Loucy (cell line): ENCODE data around the gene SMPD4.
"Not testable (repeated sequence)": the region's sequence is repeated elsewhere in the genome, so short reads cannot be mapped to it uniquely, and the experiment has no call there.

ENCODE experiments used
- H2AFZ ChIP-seq: fragments of 200-600 bp; sonication (generic); 2 replicates; pipeline ENCODE4 v1.6.0; 2016; ENCODE audit warnings: antibody characterized with exemption, mild to moderate bottlenecking, low read length, moderate library complexity
- H3F3A ChIP-seq: fragments of 200-600 bp; 2 replicates; pipeline ENCODE4 v1.6.0; 2016; ENCODE audit warnings: antibody characterized with exemption, low read depth, mild to moderate bottlenecking
- H3K27me3 ChIP-seq: fragments of 200-600 bp; sonication (generic); 2 replicates; pipeline ENCODE4 v1.6.1; 2014; ENCODE audit warnings: low read length, mild to moderate bottlenecking; ENCODE audit not compliant: insufficient read depth, poor library complexity, severe bottlenecking
- H3K36me3 ChIP-seq: fragments of 200-600 bp; sonication (generic); 2 replicates; pipeline ENCODE4 v1.6.1; 2016; ENCODE audit warnings: low read length; ENCODE audit not compliant: insufficient read depth
- H3K4me1 ChIP-seq: fragments of 200-600 bp; sonication (generic); 2 replicates; pipeline ENCODE4 v1.5.1; 2014; ENCODE audit warnings: low read length, mild to moderate bottlenecking; ENCODE audit not compliant: insufficient read depth, poor library complexity, severe bottlenecking
- H3K4me2 ChIP-seq: fragments of 200-600 bp; sonication (generic); 2 replicates; pipeline ENCODE4 v1.6.0; 2014; ENCODE audit warnings: antibody characterized with exemption, low read length, low read depth, mild to moderate bottlenecking; ENCODE audit not compliant: poor library complexity, severe bottlenecking
- H3K4me3 ChIP-seq: fragments of 200-600 bp; sonication (generic); 2 replicates; pipeline ENCODE4 v1.5.1; 2014; ENCODE audit warnings: low read length, mild to moderate bottlenecking, mixed read lengths; ENCODE audit not compliant: poor library complexity, severe bottlenecking
- H3K79me2 ChIP-seq: fragments of 200-600 bp; sonication (generic); 2 replicates; pipeline ENCODE4 v1.6.1; 2014; ENCODE audit warnings: low read length; ENCODE audit not compliant: insufficient read depth
- H3K9ac ChIP-seq: fragments of 200-600 bp; sonication (generic); 2 replicates; pipeline ENCODE4 v1.6.0; 2014; ENCODE audit warnings: mild to moderate bottlenecking, low read depth, low read length, moderate library complexity; ENCODE audit not compliant: poor library complexity, severe bottlenecking
- H3K9me2 ChIP-seq: fragments of 200-600 bp; sonication (generic); replicated peaks from 2 replicates; pipeline ENCODE4 v1.6.1; 2016; ENCODE audit warnings: low read depth, low read length, mixed read lengths
- H3K9me3 ChIP-seq: fragments of 200-600 bp; sonication (generic); 2 replicates; pipeline ENCODE4 v1.6.1; 2014; ENCODE audit warnings: mild to moderate bottlenecking, antibody characterized with exemption, low read length, low read depth; ENCODE audit not compliant: insufficient read depth
- H4K20me1 ChIP-seq: fragments of 200-600 bp; sonication (generic); 2 replicates; pipeline ENCODE4 v1.6.0; 2014; ENCODE audit warnings: antibody characterized with exemption, low read length, mild to moderate bottlenecking; ENCODE audit not compliant: insufficient read depth, poor library complexity, severe bottlenecking

Gene SMPD4

DNA sequence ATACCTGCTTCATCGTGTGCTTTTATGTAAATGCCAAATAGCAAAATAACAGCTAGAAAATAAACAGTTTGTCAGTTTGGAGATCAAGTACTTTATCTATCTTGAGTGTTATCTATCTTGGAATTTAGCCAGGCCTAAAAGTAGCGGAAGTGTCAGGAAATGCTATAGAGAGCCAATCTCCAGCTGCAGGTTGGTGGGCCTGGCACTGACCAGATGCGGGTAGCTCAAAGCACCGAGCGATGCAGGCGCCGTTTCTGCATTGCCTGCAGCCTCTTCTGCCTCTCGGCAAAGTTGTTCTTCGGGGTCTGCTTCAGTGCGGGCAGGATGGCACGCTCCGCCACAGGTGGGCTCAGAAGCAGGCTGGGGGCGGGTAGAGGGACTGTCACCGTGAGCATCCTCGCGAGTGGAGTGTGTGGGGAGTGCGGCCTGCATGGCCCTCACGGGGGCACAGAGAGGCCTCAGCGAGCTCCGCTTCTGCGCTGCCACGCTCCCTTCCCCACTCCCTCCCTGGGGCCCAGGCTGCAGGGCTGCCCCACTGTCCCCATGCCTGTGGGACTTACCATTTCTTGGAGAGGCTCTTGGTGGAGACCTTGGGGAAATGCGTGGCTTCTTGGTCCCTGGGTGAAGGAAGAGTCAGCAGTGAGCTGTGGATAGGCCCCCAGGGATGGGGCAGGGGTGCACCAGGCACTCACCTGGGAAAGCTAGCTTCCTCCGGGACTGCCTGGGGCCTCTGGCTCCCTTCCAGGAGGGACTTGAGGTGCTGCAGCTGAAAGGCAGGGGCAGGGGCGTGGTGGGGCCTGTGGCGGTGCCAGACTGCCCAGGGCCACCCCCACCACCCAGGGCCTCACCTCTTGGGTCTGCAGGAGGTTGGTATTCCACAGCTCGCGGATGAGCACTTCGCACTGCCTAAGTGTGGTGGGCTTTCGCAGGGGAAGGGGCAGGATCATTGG, 41.8 kb downstream of the SMPD4 start:
- H3K4me3 ChIP-seq, H3K4me2 ChIP-seq, H4K20me1 ChIP-seq, H2AFZ ChIP-seq, H3K4me1 ChIP-seq, H3K9me3 ChIP-seq, H3K9ac ChIP-seq, H3K79me2 ChIP-seq, H3F3A ChIP-seq, H3K9me2 ChIP-seq, H3K27me3 ChIP-seq, H3K36me3 ChIP-seq: not testable (repeated sequence)

DNA sequence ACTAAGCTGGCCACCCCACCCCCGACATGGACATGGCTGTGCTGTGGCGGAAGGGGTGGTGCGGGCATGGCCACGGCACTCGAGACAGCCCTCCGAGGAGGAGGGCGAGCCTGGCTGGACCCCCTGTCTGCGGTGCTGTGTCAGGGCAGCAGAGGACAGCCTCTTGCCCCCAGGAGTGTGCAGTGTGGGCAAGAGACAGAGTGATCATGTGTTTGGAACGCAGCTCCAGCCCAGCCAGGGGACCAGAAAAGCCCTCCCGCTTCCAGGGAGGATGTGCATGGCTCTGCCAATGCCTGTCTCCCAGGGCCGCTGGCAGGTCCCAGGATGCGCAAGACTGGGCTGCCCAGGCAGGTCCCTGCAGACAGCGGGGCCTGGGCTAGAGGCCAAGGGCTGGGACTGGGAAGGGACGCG, 42.6 kb downstream of the SMPD4 start:
- H3K79me2 ChIP-seq, H2AFZ ChIP-seq, H3K27me3 ChIP-seq, H4K20me1 ChIP-seq, H3K4me3 ChIP-seq, H3K9me3 ChIP-seq, H3K36me3 ChIP-seq, H3K4me2 ChIP-seq, H3F3A ChIP-seq, H3K9me2 ChIP-seq, H3K4me1 ChIP-seq, H3K9ac ChIP-seq: not testable (repeated sequence)

DNA sequence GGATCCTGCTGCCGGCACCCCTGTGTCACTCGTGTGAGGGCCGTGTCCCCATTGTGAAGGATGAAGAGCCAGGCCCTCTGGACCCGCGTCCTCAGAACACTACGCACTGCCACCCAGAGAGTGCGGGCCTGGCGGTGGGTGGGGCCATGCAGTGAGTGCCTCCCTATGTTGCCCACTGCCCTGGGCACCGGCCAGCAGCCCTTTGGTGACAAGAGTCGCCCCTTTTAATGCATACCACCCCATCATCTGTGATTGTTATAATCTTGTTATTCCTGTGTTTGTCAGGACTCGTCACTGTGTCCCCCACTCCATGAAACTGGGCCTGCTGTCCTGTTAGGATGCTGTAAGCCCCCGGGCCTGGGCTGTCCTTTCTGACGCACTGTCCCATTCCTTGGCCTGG, 43.1 kb downstream of the SMPD4 start:
- H3K9ac ChIP-seq, H3K4me2 ChIP-seq, H2AFZ ChIP-seq, H3K36me3 ChIP-seq, H3K27me3 ChIP-seq, H3K4me3 ChIP-seq, H4K20me1 ChIP-seq, H3F3A ChIP-seq, H3K9me2 ChIP-seq, H3K79me2 ChIP-seq, H3K9me3 ChIP-seq, H3K4me1 ChIP-seq: not testable (repeated sequence)

DNA sequence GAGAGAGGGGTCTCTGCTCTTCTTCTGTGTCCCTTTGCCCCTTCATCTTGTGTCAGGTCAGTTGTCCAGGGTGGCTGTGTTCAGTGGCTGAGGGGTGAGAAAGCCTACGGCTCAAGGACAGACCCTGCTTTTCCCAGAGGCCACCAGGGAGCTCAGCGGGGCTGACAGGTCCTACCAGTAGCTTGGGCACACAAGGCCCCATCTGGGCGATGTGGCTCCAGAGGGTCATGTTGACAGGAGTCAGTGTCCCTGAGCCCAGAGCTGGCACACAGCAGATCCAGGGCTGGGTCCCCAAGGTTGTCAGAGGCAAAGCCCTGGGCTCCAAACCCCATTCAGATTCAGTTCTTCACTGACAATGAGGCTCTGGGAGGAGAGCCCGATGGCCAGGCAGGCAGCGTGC, 44.3 kb downstream of the SMPD4 start:
- H3K9me3 ChIP-seq, H3K4me2 ChIP-seq, H4K20me1 ChIP-seq, H3K9ac ChIP-seq, H3K27me3 ChIP-seq, H3K4me3 ChIP-seq, H3K79me2 ChIP-seq, H3K9me2 ChIP-seq, H3K36me3 ChIP-seq, H2AFZ ChIP-seq, H3F3A ChIP-seq, H3K4me1 ChIP-seq: not testable (repeated sequence)

DNA sequence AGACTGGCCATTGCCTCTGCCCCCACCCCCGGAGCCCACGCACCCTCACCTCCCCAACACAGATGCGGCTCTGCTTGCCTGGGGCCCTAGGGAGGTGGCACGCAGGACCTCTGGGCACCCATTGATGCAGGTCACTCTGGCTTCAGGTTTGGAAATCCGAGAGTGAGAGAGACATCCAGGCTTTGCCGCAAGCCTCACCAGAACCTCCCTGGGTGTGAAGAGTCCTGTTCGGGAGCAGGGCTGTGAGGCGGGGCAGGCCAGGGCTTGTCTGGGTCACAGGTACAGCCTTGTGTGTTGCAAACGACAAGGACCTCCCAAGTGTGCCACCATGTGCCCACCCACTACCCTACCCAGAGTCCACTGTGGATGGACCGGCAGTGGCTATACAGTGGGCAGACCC, 44.9 kb downstream of the SMPD4 start:
- H4K20me1 ChIP-seq, H3K4me3 ChIP-seq, H3F3A ChIP-seq, H3K9me2 ChIP-seq, H3K36me3 ChIP-seq, H2AFZ ChIP-seq, H3K4me1 ChIP-seq, H3K4me2 ChIP-seq, H3K9ac ChIP-seq, H3K79me2 ChIP-seq, H3K27me3 ChIP-seq, H3K9me3 ChIP-seq: not testable (repeated sequence)
